K562 (cell line): ENCODE measurements around the gene TPRG1L. TPM values are rescaled to one million over a fixed set of nuclear protein-coding genes. Genes with fewer than 3 reads are reported as not detected.

Source experiments
- ATAC-seq: fragments of 200-7000 bp; cut with Tn5 transposase; 3 replicates; pipeline ENCODE4 v1.9.1; 2020; ENCODE audit warnings: moderate library complexity
- BruUV-seq: library from RNA; stranded (reverse); fragments of 400-500 nt; replicated peaks from 2 replicates; lab custom pipeline; 2021; lab: Mats Ljungman, UMichigan
- CTCF ChIA-PET: fragments of 300-600 bp; formaldehyde crosslinking; extraction: SDS; loops from one replicate; lab custom pipeline; 2021; ENCODE audit warnings: low intra/inter-chr PET ratio; lab: Yijun Ruan, JAX
- POLR2A ChIA-PET: fragments of 300-600, 350-650 bp; sonication (Branson Sonifier 250); formaldehyde crosslinking; extraction: SDS; loops from one replicate; lab custom pipeline; 2021; ENCODE audit warnings: antibody characterized with exemption, inconsistent platforms; lab: Yijun Ruan, JAX
- DNase-seq, 4 experiments: peaks; one replicate each; pipeline versions ENCODE4 v3.0.0 to v3.0.0-alpha.2; 2011 to 2018; ENCODE audit warnings: low spot score in 3 of 4, mixed read lengths in 3 of 4; ENCODE audit errors: extremely low read depth in 1 of 4
- FAIRE-seq: peaks from 2 replicates; lab custom pipeline; 2011; peaks lifted over from hg19 to GRCh38; lab: Jason Lieb, UNC
- H2AFZ ChIP-seq: 2 replicates; pipeline ENCODE4 v1.6.0; 2011; ENCODE audit warnings: low read depth, low read length, control low read depth, inconsistent platforms
- H3K27ac ChIP-seq: fragments of 200-600 bp; 3 replicates; pipeline ENCODE4 v1.8.0; 2011; ENCODE audit warnings: low read depth, mild to moderate bottlenecking, control low read depth, inconsistent platforms, low read length, moderate library complexity, mixed read lengths; ENCODE audit errors: extremely low read depth
- H3K27me3 ChIP-seq, 2 experiments: fragments of 300-600 bp in 1 of 2; 2 replicates in 1 of 2; 3 replicates in 1 of 2; pipeline versions ENCODE4 v1.6.0 to v1.8.0; 2011; ENCODE audit warnings: inconsistent platforms in 2 of 2, low read length in 2 of 2, mild to moderate bottlenecking in 1 of 2, mixed read lengths in 1 of 2, moderate library complexity in 1 of 2; ENCODE audit not compliant: control insufficient read depth in 2 of 2, insufficient read depth in 2 of 2
- H3K36me3 ChIP-seq: fragments of 300-600 bp; 3 replicates; pipeline ENCODE4 v1.8.0; 2011; ENCODE audit warnings: mild to moderate bottlenecking, low read length, inconsistent platforms; ENCODE audit not compliant: control insufficient read depth, insufficient read depth
- H3K4me1 ChIP-seq, 2 experiments: fragments of 200-600 bp in 1 of 2; replicated peaks in 1 of 2; 2 replicates in 1 of 2; 3 replicates in 1 of 2; pipeline versions ENCODE4 v1.5.1 to v1.8.0; 2011; ENCODE audit warnings: inconsistent platforms in 2 of 2, low read length in 2 of 2, mild to moderate bottlenecking in 1 of 2, mixed read lengths in 1 of 2, moderate library complexity in 1 of 2; ENCODE audit not compliant: control insufficient read depth in 2 of 2, insufficient read depth in 2 of 2
- H3K4me2 ChIP-seq: 2 replicates; pipeline ENCODE4 v1.6.1; 2011; ENCODE audit warnings: low read length, control low read depth, inconsistent platforms, mixed read lengths; ENCODE audit not compliant: insufficient read depth
- H3K4me3 ChIP-seq: fragments of 200-600 bp; sonication (generic), shearing (Covaris generic); 2 replicates; pipeline ENCODE4 v1.5.1; 2016; ENCODE audit warnings: control low read depth, inconsistent platforms
- H3K79me2 ChIP-seq: fragments of 200-600 bp; 3 replicates; pipeline ENCODE4 v1.8.0; 2011; ENCODE audit warnings: low read length, inconsistent platforms; ENCODE audit not compliant: control insufficient read depth, insufficient read depth
- H3K9ac ChIP-seq, 2 experiments: 2 replicates each; pipeline versions ENCODE4 v1.6.0 to v1.6.1; 2011; ENCODE audit warnings: low read depth in 2 of 2, low read length in 2 of 2, control low read depth in 1 of 2, inconsistent platforms in 1 of 2, mild to moderate bottlenecking in 1 of 2, mixed read lengths in 1 of 2; ENCODE audit not compliant: insufficient read depth in 1 of 2
- H3K9me1 ChIP-seq: one replicate; pipeline ENCODE4 v1.6.0; 2011; ENCODE audit warnings: inconsistent platforms, mild to moderate bottlenecking, low read length, moderate library complexity; ENCODE audit not compliant: control insufficient read depth, insufficient read depth
- H3K9me3 ChIP-seq: replicated peaks from 2 replicates; pipeline ENCODE4 v1.5.1; 2011; ENCODE audit warnings: low read depth, low read length, inconsistent platforms; ENCODE audit not compliant: control insufficient read depth, insufficient read depth
- H4K20me1 ChIP-seq: replicated peaks from 2 replicates; pipeline ENCODE4 v1.6.1; 2011; ENCODE audit warnings: low read length, inconsistent platforms, mixed read lengths; ENCODE audit not compliant: control insufficient read depth, insufficient read depth
- BCL6 ChIP-seq: fragments of 250-450 bp; sonication (Bioruptor Pico); IDR thresholded peaks from 2 replicates; pipeline ENCODE4 v1.4.0; 2020
- BRCA1 ChIP-seq, 2 experiments: fragments of 450-650 bp in 1 of 2; sonication (generic) in 1 of 2; formaldehyde crosslinking in 1 of 2; IDR thresholded peaks; 2 replicates each; pipeline versions ENCODE4 v1.5.0 to v1.6.1; 2017 to 2020; ENCODE audit warnings: mild to moderate bottlenecking in 1 of 2, missing genetic modification reagents in 1 of 2
- CBFB ChIP-seq: sonication (generic); formaldehyde crosslinking; IDR thresholded peaks from 2 replicates; pipeline ENCODE4 v1.4.0; 2020; ENCODE audit warnings: mild to moderate bottlenecking, missing genetic modification reagents
- CGGBP1 ChIP-seq: fragments of 250-450 bp; sonication (Bioruptor Pico); IDR thresholded peaks from 2 replicates; pipeline ENCODE4 v1.9.0; 2021; ENCODE audit warnings: mild to moderate bottlenecking
- E2F6 ChIP-seq, 2 experiments: IDR thresholded peaks; 2 replicates each; pipeline ENCODE4 v1.6.1; 2011; ENCODE audit warnings: borderline replicate concordance in 1 of 2, control low read depth in 1 of 2, low read depth in 1 of 2, low read length in 1 of 2, mild to moderate bottlenecking in 1 of 2, mixed read lengths in 1 of 2, moderate library complexity in 1 of 2; ENCODE audit not compliant: insufficient read depth in 1 of 2, insufficient read length in 1 of 2, poor library complexity in 1 of 2, severe bottlenecking in 1 of 2; ENCODE audit errors: extremely low read depth in 1 of 2
- NR2C1 ChIP-seq, 2 experiments: fragments of 450-650 bp; IDR thresholded peaks; 2 replicates each; pipeline ENCODE4 v1.6.1; 2017; ENCODE audit warnings: mild to moderate bottlenecking in 2 of 2, antibody characterized with exemption in 1 of 2, inconsistent platforms in 1 of 2, missing compliant biosample characterization in 1 of 2, missing genetic modification characterization in 1 of 2
- PCBP1 ChIP-seq: fragments of 200-400 bp; formaldehyde crosslinking; IDR thresholded peaks from 2 replicates; pipeline ENCODE4 v1.6.1; 2018; ENCODE audit warnings: mild to moderate bottlenecking, low read depth, low read length; ENCODE audit not compliant: poor library complexity, severe bottlenecking
- RBM14 ChIP-seq: fragments of 200-400 bp; formaldehyde crosslinking; IDR thresholded peaks from 2 replicates; pipeline ENCODE4 v1.6.1; 2018; ENCODE audit warnings: low read depth, mild to moderate bottlenecking, low read length, moderate library complexity, borderline replicate concordance; ENCODE audit not compliant: insufficient read depth
- SMARCA5 ChIP-seq: fragments of 450-650 bp; IDR thresholded peaks from 2 replicates; pipeline ENCODE4 v1.6.1; 2016
- STAG1 ChIP-seq: sonication (generic); formaldehyde crosslinking; IDR thresholded peaks from 2 replicates; pipeline ENCODE4 v1.5.0; 2020; ENCODE audit warnings: missing genetic modification reagents, borderline replicate concordance
- VEZF1 ChIP-seq: fragments of 200-800 bp; sonication (Bioruptor generic); IDR thresholded peaks from 2 replicates; pipeline ENCODE4 v1.6.1; 2017; ENCODE audit warnings: missing genetic modification characterization, missing compliant biosample characterization
- ZBED1 ChIP-seq: IDR thresholded peaks from 2 replicates; pipeline ENCODE4 v1.6.1; 2014
- ZFX ChIP-seq: sonication (generic); formaldehyde crosslinking; IDR thresholded peaks from 2 replicates; pipeline ENCODE4 v1.8.0; 2022; ENCODE audit warnings: mild to moderate bottlenecking, missing genetic modification reagents, moderate library complexity
- ZNF12 ChIP-seq: sonication (generic); formaldehyde crosslinking; IDR thresholded peaks from 2 replicates; pipeline ENCODE4 v1.4.0; 2020; ENCODE audit warnings: mild to moderate bottlenecking, missing genetic modification reagents
- ZNF277 ChIP-seq: fragments of 250-450 bp; sonication (Bioruptor Pico); IDR thresholded peaks from 2 replicates; pipeline ENCODE4 v1.8.0; 2022; ENCODE audit warnings: inconsistent platforms, mild to moderate bottlenecking, moderate library complexity, borderline replicate concordance
- ZNF79 ChIP-seq: fragments of 250-450 bp; sonication (Bioruptor Pico); IDR thresholded peaks from 2 replicates; pipeline ENCODE4 v1.4.0; 2020; ENCODE audit warnings: low read depth, mild to moderate bottlenecking, moderate library complexity
- WGBS: fragments of 100-300 bp; shearing (Covaris generic); methylation state at CpG from one replicate; pipeline ENCODE4 v1.1.6; 2016; ENCODE audit warnings: low coverage, mixed read lengths; ENCODE audit not compliant: insufficient coverage; ENCODE audit errors: missing lambda C conversion rate; 5-methylcytosine and 5-hydroxymethylcytosine counted together
- in situ Hi-C: fragments of 300-500 bp; cut with MboI; formaldehyde crosslinking; loops from 4 replicates; pipeline ENCODE4 v1.15.0; 2018; ENCODE audit warnings: inconsistent platforms, mixed read lengths
- intact Hi-C: fragments of 100-400 bp; cut with micrococcal nuclease; formaldehyde crosslinking; loops from 2 replicates; pipeline ENCODE4 v1.14.2; 2022
- polyA plus RNA-seq, 8 experiments: library from polyadenylated mRNA; depleted of rRNA in 4 of 8; stranded (reverse) in 5 of 8; unstranded in 3 of 8; fragments of >200 nt; fragmentation: Nextera tagmentation in 2 of 8; fragmentation: Illumina TruSeq in 1 of 8; extraction: Ambion mirVana in 2 of 8; extraction: Trizol in 1 of 8; gene quantifications; 2 replicates each; pipeline versions ENCODE4 v1.2.1 to v1.2.3, GENCODE V29; 2011 to 2014; ENCODE audit warnings: inconsistent platforms in 1 of 8, missing spikeins in 1 of 8
- total RNA-seq, 7 experiments: library from RNA; depleted of rRNA in 6 of 7; stranded (reverse); fragments of >200 nt in 6 of 7; fragmentation: Illumina TruSeq in 2 of 7; extraction: Trizol in 2 of 7; gene quantifications; 2 replicates each; pipeline versions ENCODE4 v1.2.1 to v1.2.3, GENCODE V29; 2011 to 2021; ENCODE audit warnings: low replicate concordance in 1 of 7

Gene TPRG1L
- total and polyA plus RNA-seq, 9 of the 15 experiments (the other 6 are each of a cell fraction or from before 2014, with no cell fraction given) = 1.6 to 11.0 (median 6.2) TPM

- Histone ChIP-seq H3K36me3 (no peaks in the 10 kb centered on the region), H3K4me2 (no peak within 1 kb of the TSS), H3K4me3 (no peak within 1 kb of the TSS), H2AFZ (no peak within 1 kb of the TSS), H3K9ac (no peak within 1 kb of the TSS), H3K4me1 (peaks cover 4 to 23% of the 10 kb centered on the region in 2 experiments; a peak in 3 of 5 replicates), H3K27ac (no peak within 1 kb of the TSS), H3K9me3 (no peaks in the 10 kb centered on the region), H3K27me3 (peaks cover 22 to 82% of the 10 kb centered on the region in 2 experiments; a peak in 4 of 5 replicates), H4K20me1 (peaks cover 25% of the 10 kb centered on the region), H3K79me2 (no peaks in the 10 kb centered on the region), H3K9me1 (no peaks in the 10 kb centered on the region)
- ATAC-seq = peak; percentile 76
- FAIRE-seq = no peak
- peak; percentile 69 to 94 (median 86) for DNase-seq
- ChIA-PET CTCF (no interaction called here), POLR2A (no interaction called here)
- BruUV-seq = no TSS peak
- intact Hi-C loops = no loop called here
- WGBS = 18% methylated on average over 45 of the region's 87 CpGs
- in situ Hi-C loops = no loop called here
- TF ChIP-seq CBFB (CRISPR knock-in tag) (no peak), SMARCA5 (no peak), E2F6 (IDR thresholded peaks at IDR 0.05; ENCODE audit: borderline replicate concordance in 1 of 2, extremely low read depth in 1 of 2, insufficient read depth in 1 of 2, insufficient read length in 1 of 2, low read depth in 1 of 2, low read length in 1 of 2, poor library complexity in 1 of 2, severe bottlenecking in 1 of 2) (peak in 1 of 2 experiments; percentile 7), ZNF277 (no peak), ZFX (CRISPR knock-in tag) (no peak), NR2C1 (IDR thresholded peaks at IDR 0.05) (no peak), NR2C1 (tag; IDR thresholded peaks at IDR 0.05) (no peak), BCL6 (CRISPR knock-in tag) (no peak), RBM14 (no peak), CGGBP1 (no peak), VEZF1 (CRISPR knock-in tag) (0 out of 2 replicates have a peak, but pooled peaks have one; percentile 18), ZNF79 (no peak), PCBP1 (peak; percentile 39), BRCA1 (IDR thresholded peaks at IDR 0.05) (no peak), BRCA1 (CRISPR knock-in tag; IDR thresholded peaks at IDR 0.05) (no peak), ZNF12 (CRISPR knock-in tag) (no peak), STAG1 (CRISPR knock-in tag) (no peak), ZBED1 (no peak)
These were observed 13.4 kb upstream of the TPRG1L start, which contains the start of gene MEGF6 for GRCh38 chr1:3611170-3612019. TSS of gene MEGF6 (minus strand) at chr1:3611508. CDS start at chr1:3611268, 240 bp downstream.
